Thymus (tissue), 11 donors: Measurements from ENCODE around the gene VAPB. TPM values are rescaled to one million over a fixed set of nuclear protein-coding genes. Genes with fewer than 3 reads are reported as not detected.

Experiments
- DNase-seq, 9 donors: peaks; one replicate each; pipeline ENCODE4 v3.0.0-alpha.2; 2013; ENCODE audit warnings: low spot score in 9 of 9, low read depth in 6 of 9, missing footprints in 1 of 9
- H3K27ac ChIP-seq, 2 donors: one replicate each; pipeline ENCODE4 v1.5.1; 2013; ENCODE audit warnings: control low read depth in 1 of 2, low read depth in 1 of 2, low read length in 1 of 2, mild to moderate bottlenecking in 1 of 2, moderate library complexity in 1 of 2
- H3K27me3 ChIP-seq, 2 donors: one replicate each; pipeline ENCODE4 v1.5.1; 2013; ENCODE audit warnings: low read length in 1 of 2; ENCODE audit not compliant: control insufficient read depth in 2 of 2, insufficient read depth in 1 of 2
- H3K36me3 ChIP-seq, 2 donors: one replicate each; pipeline ENCODE4 v1.5.1; 2013; ENCODE audit warnings: low read length in 1 of 2, mild to moderate bottlenecking in 1 of 2, moderate library complexity in 1 of 2; ENCODE audit not compliant: control insufficient read depth in 2 of 2, insufficient read depth in 2 of 2
- H3K4me1 ChIP-seq, 2 donors: one replicate each; pipeline ENCODE4 v1.5.1; 2013; ENCODE audit warnings: low read length in 2 of 2; ENCODE audit not compliant: control insufficient read depth in 2 of 2, insufficient read depth in 2 of 2
- H3K4me3 ChIP-seq, 2 donors: one replicate each; pipeline ENCODE4 v1.5.1; 2013; ENCODE audit warnings: low read length in 2 of 2, control low read depth in 1 of 2, mild to moderate bottlenecking in 1 of 2
- H3K9me3 ChIP-seq, 2 donors: one replicate each; pipeline ENCODE4 v1.5.1; 2013; ENCODE audit warnings: low read length in 1 of 2, mild to moderate bottlenecking in 1 of 2; ENCODE audit not compliant: control insufficient read depth in 2 of 2, insufficient read depth in 1 of 2
- WGBS: extraction: QIAGEN DNeasy Blood & Tissue Kit; methylation state at CpG from one replicate; pipeline ENCODE4 v1.1.7; 2013; 5-methylcytosine and 5-hydroxymethylcytosine counted together
- polyA plus RNA-seq: library from polyadenylated mRNA; stranded (reverse); fragments of 200-250 nt; gene quantifications from one replicate; pipeline ENCODE4 v1.2.3, GENCODE V29; 2013
- total RNA-seq: library from RNA; stranded (reverse); fragments of 120-200 nt; gene quantifications from one replicate; pipeline ENCODE4 v1.2.4, GENCODE V29; 2013
- donor health status: healthy.

Gene VAPB
- total and polyA plus RNA-seq, 2 donors: 7.6 to 29.0 TPM

DNA sequence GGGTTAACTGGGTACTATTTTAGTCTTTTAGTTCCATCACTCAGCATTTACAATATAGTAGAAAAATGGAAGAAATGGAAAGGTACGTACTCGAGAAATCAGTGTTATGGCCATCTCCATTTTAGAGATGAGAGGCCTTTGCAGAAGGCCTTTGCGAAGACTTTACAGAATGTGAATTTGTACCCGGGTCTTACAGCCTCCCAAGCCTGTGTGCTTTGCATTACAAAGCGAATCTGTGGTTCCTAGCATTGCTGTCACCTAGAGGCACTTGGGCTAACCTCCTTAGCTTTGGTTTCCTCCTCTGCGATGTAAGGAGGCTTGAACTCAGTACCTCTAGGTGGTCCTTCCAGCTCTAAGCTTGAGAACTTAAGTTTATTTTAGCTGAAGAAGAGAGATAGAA is 10.9 kb downstream of the VAPB start:
- peaks cover 0 to 6% of the 10 kb centered on the region in 2 donors for H3K9me3 ChIP-seq
- 95% methylated on average over 6 of the region's 6 CpGs for WGBS
- no peak overlapping the region for H3K27ac ChIP-seq
- H3K4me1 ChIP-seq: peaks cover 13% of the 10 kb centered on the region in 2 donors
- no peak for DNase-seq
- H3K27me3 ChIP-seq: no peaks in the 10 kb centered on the region
- H3K36me3 ChIP-seq: peaks cover 4 to 8% of the 10 kb centered on the region in 2 donors
- H3K4me3 ChIP-seq: no peak overlapping the region

DNA sequence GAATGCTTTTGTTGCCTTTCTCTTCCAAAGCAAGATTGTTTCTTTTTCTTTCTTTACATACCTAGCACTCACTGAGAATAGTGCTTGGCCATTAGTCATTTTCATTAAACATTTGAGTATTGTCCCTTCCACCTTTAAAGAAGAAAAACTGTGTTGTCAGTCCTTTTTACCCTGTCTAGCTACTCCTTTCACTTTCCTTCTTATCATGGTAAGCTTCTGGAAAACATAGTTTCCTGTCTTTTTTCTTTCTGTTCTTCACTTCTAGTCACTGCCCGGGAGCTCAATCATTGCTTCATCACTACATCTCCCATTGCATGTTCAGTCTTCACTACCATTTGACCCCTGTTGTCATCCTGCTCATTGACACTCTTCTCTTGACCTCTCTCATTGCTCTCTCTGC is 12.1 kb downstream of the VAPB start:
- Histone ChIP-seq H3K27me3 (no peaks in the 10 kb centered on the region), H3K27ac (no peak overlapping the region), H3K36me3 (peaks cover 4 to 8% of the 10 kb centered on the region in 2 donors), H3K4me3 (no peak overlapping the region), H3K4me1 (peaks cover 5 to 8% of the 10 kb centered on the region in 2 donors), H3K9me3 (peaks cover 0 to 6% of the 10 kb centered on the region in 2 donors)
- 57% methylated on average over 1 of the region's 1 CpG for WGBS
- no peak for DNase-seq

DNA sequence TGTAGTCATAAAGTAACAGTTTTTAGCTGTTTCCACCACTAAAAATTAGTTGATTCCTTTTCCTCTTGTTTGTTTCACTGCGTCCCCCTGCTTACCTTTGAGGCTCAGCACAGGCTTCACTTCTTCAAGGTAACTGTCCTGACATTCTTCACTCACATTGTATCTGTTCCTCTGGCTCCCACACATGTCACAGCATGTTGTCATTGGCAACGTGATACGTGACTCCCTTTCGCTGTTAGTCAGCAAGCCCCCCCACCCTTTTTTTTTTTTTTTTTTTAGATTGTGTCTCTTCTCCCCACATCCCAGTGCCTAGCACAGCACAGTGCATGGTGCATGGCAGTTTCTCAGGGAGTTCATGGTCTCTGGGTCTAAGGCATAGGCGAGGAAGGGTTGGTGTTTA is 13.3 kb downstream of the VAPB start:
- Histone ChIP-seq H3K27ac (no peak overlapping the region), H3K27me3 (no peaks in the 10 kb centered on the region), H3K36me3 (peaks cover 4 to 8% of the 10 kb centered on the region in 2 donors), H3K4me3 (no peak overlapping the region), H3K9me3 (peaks cover 0 to 6% of the 10 kb centered on the region in 2 donors), H3K4me1 (peaks cover 3% of the 10 kb centered on the region in 2 donors)
- DNase-seq: no peak
- 95% methylated on average over 5 of the region's 5 CpGs for WGBS

DNA sequence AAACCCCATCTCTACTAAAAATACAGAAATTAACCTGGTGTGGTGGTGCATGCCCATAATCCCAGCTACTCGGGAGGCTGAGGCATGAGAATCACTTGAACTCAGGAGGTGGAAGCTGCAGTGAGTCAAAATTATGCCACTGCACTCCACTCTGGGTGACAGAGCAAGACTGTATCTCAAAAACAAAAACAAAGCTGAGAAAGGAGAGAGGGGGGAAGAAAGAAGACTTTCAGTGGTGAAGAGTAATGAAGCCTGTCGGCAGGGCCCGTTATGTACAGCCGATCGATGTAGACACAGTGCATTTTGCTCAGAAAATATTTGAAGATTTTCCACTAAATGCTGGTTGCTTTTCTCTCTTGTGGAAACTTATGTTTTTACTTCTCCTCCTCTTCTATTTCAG is 13.8 kb downstream of the VAPB start:
- Histone ChIP-seq H3K27ac (no peak overlapping the region), H3K4me3 (no peak overlapping the region), H3K27me3 (no peaks in the 10 kb centered on the region), H3K4me1 (peaks cover 4% of the 10 kb centered on the region in 2 donors), H3K9me3 (peaks cover 0 to 6% of the 10 kb centered on the region in 2 donors), H3K36me3 (peaks cover 4 to 8% of the 10 kb centered on the region in 2 donors)
- WGBS: 94% methylated on average over 5 of the region's 5 CpGs
- no peak for DNase-seq

- Histone ChIP-seq H3K27me3 (no peaks in the 10 kb centered on the region), H3K4me1 (peaks cover 7 to 8% of the 10 kb centered on the region in 2 donors), H3K27ac (no peak overlapping the region), H3K9me3 (peaks cover 0 to 6% of the 10 kb centered on the region in 2 donors), H3K4me3 (no peak overlapping the region), H3K36me3 (peaks cover 4 to 8% of the 10 kb centered on the region in 2 donors)
- no peak for DNase-seq
- WGBS: 96% methylated on average over 3 of the region's 3 CpGs
Observed at GRCh38 chr20:58403272-58403671, 14.2 kb downstream of the VAPB start.

DNA sequence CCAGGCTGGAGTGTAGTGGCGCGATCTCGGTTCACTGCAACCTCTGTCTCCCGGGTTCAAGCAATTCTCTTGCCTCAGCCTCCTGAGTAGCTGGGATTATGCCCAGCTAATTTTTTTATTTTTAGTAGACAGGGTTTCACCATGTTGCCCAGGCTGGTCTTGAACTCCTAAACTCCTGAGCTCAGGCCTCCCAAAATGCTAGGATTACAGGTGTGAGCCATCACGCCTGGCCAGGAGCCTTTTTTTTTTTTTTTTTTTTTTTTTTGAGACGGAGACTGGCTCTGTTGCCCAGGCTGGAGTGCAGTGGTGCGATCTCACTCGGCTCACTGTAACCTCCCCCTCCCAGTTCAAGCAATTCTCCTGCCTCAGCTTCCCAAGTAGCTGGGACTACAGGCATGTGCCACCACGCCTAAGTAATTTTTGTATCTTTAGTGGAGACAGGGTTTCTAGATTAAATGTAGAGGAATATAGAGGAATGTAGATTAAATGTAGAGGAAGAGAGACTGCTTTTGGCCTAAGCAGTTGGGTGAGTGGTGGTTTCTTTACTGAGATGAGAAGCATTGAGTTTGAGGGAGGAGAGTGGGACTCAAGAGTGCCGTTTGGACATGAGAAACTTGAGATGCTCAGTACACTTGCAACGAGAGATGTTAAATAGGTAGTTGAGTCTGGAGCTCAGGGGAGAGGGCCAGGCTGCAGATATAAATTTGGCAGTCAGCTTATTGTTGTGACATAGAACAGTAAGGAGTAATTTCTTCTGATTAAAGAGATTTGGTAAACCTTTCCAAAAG is 16.7 kb downstream of the VAPB start:
- Histone ChIP-seq H3K36me3 (peaks cover 0 to 3% of the 10 kb centered on the region in 2 donors), H3K4me1 (peaks cover 7 to 11% of the 10 kb centered on the region in 2 donors), H3K27me3 (no peaks in the 10 kb centered on the region), H3K27ac (peak overlapping the region in 1 of 2 donors; percentile 2), H3K4me3 (no peak overlapping the region), H3K9me3 (peaks cover 0 to 6% of the 10 kb centered on the region in 2 donors)
- WGBS: 95% methylated on average over 11 of the region's 11 CpGs
- DNase-seq: no peak

- DNase-seq: no peak
- Histone ChIP-seq H3K36me3 (peaks cover 0 to 2% of the 10 kb centered on the region in 2 donors), H3K4me3 (no peak overlapping the region), H3K4me1 (peaks cover 5 to 11% of the 10 kb centered on the region in 2 donors), H3K27me3 (no peaks in the 10 kb centered on the region), H3K9me3 (peaks cover 0 to 6% of the 10 kb centered on the region in 2 donors), H3K27ac (no peak overlapping the region)
- 96% methylated on average over 4 of the region's 4 CpGs for WGBS
Observed at GRCh38 chr20:58406422-58407001, 17.5 kb downstream of the VAPB start.

- no peak overlapping the region for H3K4me3 ChIP-seq
- peaks cover 4 to 8% of the 10 kb centered on the region in 2 donors for H3K4me1 ChIP-seq
- H3K27ac ChIP-seq: no peak overlapping the region
- no peaks in the 10 kb centered on the region for H3K36me3 ChIP-seq
- WGBS: 38% methylated on average over 4 of the region's 4 CpGs
- DNase-seq: no peak
- H3K9me3 ChIP-seq: peaks cover 0 to 6% of the 10 kb centered on the region in 2 donors
- H3K27me3 ChIP-seq: no peaks in the 10 kb centered on the region
Observed at GRCh38 chr20:58407201-58407873, 18.3 kb downstream of the VAPB start.
